ENCODE results near the gene PLD3. TPM values are rescaled to one million over a fixed set of nuclear protein-coding genes. Genes with fewer than 3 reads are reported as not detected.
"Not testable (repeated sequence)": the region's sequence is repeated elsewhere in the genome, so short reads cannot be mapped to it uniquely, and the experiment has no call there.

Gene PLD3
- total RNA-seq, 1 experiment from 2014 or later: 110 TPM

- DNase-seq (ENCODE audit: extremely low read depth, low read depth): no peak
These were observed 38.7 kb downstream of the PLD3 start for GRCh38 chr19:40387155-40387554.

GRCh38 chr19:40388481-40388880 is 40.0 kb downstream of the PLD3 start:
- no peak for DNase-seq (ENCODE audit: extremely low read depth, low read depth)

GRCh38 chr19:40389404-40390083 is 41.0 kb downstream of the PLD3 start:
- no peak for DNase-seq (ENCODE audit: extremely low read depth, low read depth)

GRCh38 chr19:40390084-40390742 is 41.7 kb downstream of the PLD3 start, which contains the start of gene HIPK4:
Gene HIPK4 (minus strand): TSS chr19:40390181. CDS start chr19:40389902, 279 bp downstream.
- DNase-seq (ENCODE audit: extremely low read depth, low read depth): no peak

- DNase-seq (ENCODE audit: extremely low read depth, low read depth): no peak
These were observed 43.6 kb downstream of the PLD3 start for GRCh38 chr19:40392123-40392522.

GRCh38 chr19:40392894-40393517 is 44.5 kb downstream of the PLD3 start:
- no peak for DNase-seq (ENCODE audit: extremely low read depth, low read depth)

- no peak for DNase-seq (ENCODE audit: extremely low read depth, low read depth)
These were observed 45.7 kb downstream of the PLD3 start for GRCh38 chr19:40393894-40394815.

GRCh38 chr19:40394816-40395210 is 46.3 kb downstream of the PLD3 start:
- DNase-seq (ENCODE audit: extremely low read depth, low read depth): no peak

GRCh38 chr19:40395956-40396355 is 47.5 kb downstream of the PLD3 start:
- DNase-seq (ENCODE audit: extremely low read depth, low read depth): no peak

GRCh38 chr19:40396886-40397567 is 48.5 kb downstream of the PLD3 start:
- no peak for DNase-seq (ENCODE audit: extremely low read depth, low read depth)

GRCh38 chr19:40397568-40397906 is 49.0 kb downstream of the PLD3 start:
- DNase-seq (ENCODE audit: extremely low read depth, low read depth): no peak

GRCh38 chr19:40398417-40399131 is 50.1 kb downstream of the PLD3 start:
- no peak for DNase-seq (ENCODE audit: extremely low read depth, low read depth)

- DNase-seq (ENCODE audit: extremely low read depth, low read depth): no peak
These were observed 52.1 kb downstream of the PLD3 start for GRCh38 chr19:40400559-40400958.

GRCh38 chr19:40403262-40403984 is 54.9 kb downstream of the PLD3 start:
- peak; percentile 73 for DNase-seq (ENCODE audit: extremely low read depth, low read depth)

- DNase-seq (ENCODE audit: extremely low read depth, low read depth): no peak
These were observed 59.5 kb downstream of the PLD3 start for GRCh38 chr19:40407714-40408597.

- DNase-seq (ENCODE audit: extremely low read depth, low read depth): not testable (repeated sequence)
These were observed 60.1 kb downstream of the PLD3 start for GRCh38 chr19:40408598-40408925.

GRCh38 chr19:40410030-40410389 is 61.5 kb downstream of the PLD3 start:
- DNase-seq (ENCODE audit: extremely low read depth, low read depth): no peak

GRCh38 chr19:40411125-40411842 is 62.8 kb downstream of the PLD3 start:
- DNase-seq (ENCODE audit: extremely low read depth, low read depth): no peak
